HG02943 (cell line): ENCODE measurements around the gene FAM180A.
"Not testable (repeated sequence)": the region's sequence is repeated elsewhere in the genome, so short reads cannot be mapped to it uniquely, and the experiment has no call there.

Experiments used
- ATAC-seq: cut with Tn5 transposase; IDR thresholded peaks from one replicate; pipeline ENCODE4 v1.9.1; 2021; ENCODE audit warnings: mild to moderate bottlenecking, low read depth, moderate library complexity; ENCODE audit not compliant: unreplicated experiment

FAM180A gene

GRCh38 chr7:135748770-135749169, at the start of gene FAM180A:
FAM180A (minus strand) TSS chr7:135748813; CDS start chr7:135748580, 233 bp downstream.
- ATAC-seq: no peak

GRCh38 chr7:135798095-135798494, 49.5 kb upstream of the FAM180A start:
- no peak for ATAC-seq

GRCh38 chr7:135795846-135796570, 47.4 kb upstream of the FAM180A start:
- ATAC-seq: no peak

GRCh38 chr7:135793841-135794240, 45.2 kb upstream of the FAM180A start:
- ATAC-seq: no peak

DNA sequence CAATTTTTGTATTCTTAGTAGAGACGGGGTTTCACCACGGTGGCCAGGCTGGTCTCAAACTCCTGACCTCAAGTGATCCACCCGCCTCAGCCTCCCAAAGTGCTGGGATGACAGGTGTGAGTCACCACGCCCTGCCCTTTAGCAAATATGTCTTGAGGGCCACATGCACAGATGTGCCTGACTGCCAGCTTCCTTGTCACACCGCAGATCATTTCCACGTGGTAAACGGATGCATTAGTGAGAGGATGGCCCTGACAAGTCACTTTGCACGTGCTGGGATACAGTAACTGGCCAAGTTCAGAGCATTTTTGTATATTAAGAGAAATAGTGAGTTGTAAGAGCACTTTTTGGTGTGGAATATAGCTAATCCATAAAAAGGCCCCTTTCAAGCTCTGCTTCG, 44.3 kb upstream of the FAM180A start:
- ATAC-seq: no peak

GRCh38 chr7:135792363-135792668, 43.7 kb upstream of the FAM180A start:
- no peak for ATAC-seq

DNA sequence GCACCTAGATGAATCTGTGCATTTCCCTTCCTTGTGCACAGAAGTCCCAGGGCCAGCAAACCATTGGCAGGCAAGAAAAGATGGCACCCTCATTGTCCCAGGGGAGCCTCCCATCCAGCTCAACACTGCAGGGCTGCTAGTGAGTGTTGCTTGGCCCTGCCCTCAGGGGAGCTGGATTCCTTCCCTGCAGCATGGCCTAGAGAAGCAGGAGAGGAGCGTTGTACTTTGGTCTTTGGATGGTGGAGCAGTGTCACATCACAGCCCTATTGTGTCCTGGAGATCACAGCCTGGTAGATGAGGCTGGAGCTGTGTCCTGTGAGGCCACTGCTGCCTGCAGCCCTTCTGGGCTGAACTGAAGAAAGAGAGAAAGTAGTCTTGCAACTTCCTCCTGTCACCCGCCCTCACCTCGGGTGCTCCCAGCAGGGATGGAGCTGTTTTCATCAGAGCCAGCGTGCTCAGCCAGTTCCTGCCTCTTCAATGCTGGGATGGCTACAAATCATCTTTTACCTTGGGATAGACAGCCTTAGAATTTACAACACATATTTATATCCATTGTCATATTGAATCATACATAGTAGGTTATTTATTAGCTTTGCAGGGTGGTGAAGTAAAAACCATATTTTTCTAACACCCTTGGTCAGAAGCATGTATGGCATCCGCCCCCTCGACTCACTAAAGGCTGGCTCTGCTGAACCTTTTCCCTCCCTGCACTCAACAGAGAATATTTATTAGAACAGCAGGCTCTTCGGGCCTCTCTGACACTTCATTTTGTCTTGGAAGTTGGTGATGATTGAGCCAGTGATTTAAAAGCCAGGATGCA, 43.1 kb upstream of the FAM180A start:
- no peak for ATAC-seq

- no peak for ATAC-seq
These were observed 41.9 kb upstream of the FAM180A start for GRCh38 chr7:135790371-135790977.

DNA sequence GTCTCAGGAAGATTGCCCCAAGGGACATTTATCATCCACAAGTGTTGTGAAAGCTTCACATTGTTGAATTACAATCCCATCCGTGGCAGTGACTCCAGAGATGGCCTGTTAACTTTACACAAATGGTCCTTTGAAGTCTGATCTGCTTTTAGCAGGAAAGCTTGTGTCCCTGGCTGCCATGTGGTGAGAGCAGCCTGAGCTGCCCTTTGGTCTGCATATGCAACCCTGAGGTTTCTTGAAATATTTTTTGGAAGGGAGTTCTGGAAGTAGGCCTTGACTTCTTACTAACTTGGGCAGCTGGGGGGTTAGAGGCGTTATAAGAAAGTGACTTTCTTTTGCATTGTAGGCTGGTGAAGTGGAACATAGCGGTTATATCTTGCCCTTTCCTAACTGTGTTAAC, 41.3 kb upstream of the FAM180A start:
- no peak for ATAC-seq

- ATAC-seq: no peak
These were observed 40.8 kb upstream of the FAM180A start for GRCh38 chr7:135789431-135789830.

- no peak for ATAC-seq
These were observed 38.3 kb upstream of the FAM180A start for GRCh38 chr7:135786911-135787310.

- no peak for ATAC-seq
These were observed 36.5 kb upstream of the FAM180A start for GRCh38 chr7:135785065-135785464.

DNA sequence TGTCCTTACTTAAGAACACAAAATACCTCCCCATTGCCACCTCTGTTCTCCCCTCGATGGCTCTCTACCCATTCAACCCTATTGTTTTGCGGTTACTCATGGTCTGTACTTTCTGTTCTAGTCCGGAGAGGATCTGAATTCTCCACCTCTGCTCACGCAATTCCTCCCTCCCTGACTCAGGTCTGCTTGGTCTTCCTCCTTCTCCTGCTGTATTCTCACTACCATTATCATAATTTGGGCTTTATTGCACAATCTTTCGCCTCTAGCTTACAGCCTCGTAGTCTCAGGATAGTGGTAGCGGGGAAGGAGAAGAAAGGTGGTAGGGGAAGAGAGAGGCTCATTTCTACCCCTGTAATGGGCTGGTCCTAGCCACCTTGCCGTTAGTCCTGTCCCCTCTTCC, 35.4 kb upstream of the FAM180A start:
- no peak for ATAC-seq

DNA sequence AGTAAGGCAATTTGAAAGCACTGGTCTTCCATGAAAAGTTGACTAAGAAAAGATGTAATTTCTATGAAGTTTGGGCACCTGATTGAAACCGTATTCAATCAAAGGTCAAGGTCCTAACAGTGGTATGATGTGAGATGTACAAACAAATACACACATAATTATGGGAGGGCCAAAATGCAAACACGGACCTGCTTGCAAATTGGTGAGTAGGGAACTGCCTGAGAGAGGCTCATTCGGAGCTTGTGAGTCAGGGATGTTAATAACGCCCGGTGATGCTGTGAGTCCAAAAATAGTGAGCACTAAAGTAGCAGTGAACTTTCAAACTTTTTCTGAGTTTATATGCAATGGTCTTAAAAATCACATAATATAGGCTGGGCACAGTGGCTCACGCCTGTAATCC, 34.2 kb upstream of the FAM180A start:
- ATAC-seq: no peak

DNA sequence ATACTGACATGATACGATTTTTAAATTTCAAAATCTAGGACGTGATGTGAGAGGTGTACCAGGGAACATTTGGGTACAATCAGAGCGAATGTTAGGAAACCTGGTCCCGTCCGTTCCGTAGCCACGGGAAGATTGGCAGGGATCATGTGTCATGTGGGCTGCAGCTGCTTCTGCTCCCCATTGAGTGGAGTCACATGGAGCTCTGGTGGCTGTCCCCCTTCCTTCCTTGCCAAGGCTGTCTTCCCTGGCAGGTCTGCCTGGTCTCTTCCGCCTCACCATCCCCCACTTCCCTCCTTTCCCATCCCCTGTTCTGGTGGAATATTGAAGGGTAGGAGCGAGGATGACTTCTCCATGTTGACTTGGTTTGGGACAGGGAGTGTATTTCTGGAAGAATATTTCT, 33.8 kb upstream of the FAM180A start:
- ATAC-seq: no peak

DNA sequence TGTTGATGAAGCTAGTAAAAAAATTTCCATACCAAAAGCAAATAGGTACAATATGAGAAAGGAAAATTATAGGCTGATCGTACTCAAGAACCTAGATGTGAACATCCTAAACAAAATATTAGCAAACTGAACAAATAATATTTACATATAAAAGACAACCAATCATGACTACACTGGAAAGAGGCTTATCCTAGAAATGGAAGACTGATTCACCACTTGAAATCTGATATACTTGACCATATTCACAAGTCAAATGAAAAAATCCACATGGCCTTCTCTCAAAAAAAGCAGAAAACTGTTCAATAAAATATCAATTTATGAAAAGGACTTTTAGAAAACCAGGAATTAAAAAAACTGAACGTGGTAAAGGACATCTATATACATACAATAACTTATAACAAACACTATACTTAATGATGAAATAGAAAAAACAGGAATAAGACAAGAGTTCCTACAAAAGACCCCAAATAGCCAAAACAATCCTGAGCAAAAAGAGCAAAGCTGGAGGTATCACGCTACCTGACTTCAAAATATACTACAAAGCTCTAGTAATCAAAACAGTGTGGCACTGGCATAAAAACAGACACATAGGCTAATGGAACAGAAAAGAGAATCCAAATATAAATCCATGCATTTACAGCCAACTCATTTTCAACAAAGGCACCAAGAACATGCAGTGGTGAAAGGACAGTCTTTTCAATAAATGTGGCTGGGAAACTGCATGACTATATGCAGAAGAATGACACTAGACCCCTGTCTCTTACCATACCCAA, 29.2 kb upstream of the FAM180A start:
- ATAC-seq: no peak

GRCh38 chr7:135775915-135776314, 27.3 kb upstream of the FAM180A start:
- not testable (repeated sequence) for ATAC-seq

DNA sequence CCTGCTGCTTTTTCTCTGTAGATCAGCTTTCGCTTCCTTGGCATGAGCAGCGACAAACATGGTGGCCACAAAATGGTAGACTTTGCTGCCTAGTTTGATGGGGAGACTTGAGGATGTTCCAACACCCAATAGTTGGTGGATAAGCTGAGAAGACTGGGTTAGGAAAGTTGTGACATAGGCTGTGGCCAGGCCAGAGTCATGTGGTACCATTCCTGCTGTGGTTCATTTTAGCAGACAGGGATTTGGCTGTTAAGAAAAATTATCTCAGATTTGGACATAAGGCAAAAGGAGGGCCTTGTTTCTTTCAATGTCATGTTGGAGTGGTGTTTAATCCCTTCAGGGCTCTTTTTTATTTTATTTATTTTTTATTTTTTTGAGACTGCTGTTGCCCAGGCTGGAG, 26.6 kb upstream of the FAM180A start:
- no peak for ATAC-seq

DNA sequence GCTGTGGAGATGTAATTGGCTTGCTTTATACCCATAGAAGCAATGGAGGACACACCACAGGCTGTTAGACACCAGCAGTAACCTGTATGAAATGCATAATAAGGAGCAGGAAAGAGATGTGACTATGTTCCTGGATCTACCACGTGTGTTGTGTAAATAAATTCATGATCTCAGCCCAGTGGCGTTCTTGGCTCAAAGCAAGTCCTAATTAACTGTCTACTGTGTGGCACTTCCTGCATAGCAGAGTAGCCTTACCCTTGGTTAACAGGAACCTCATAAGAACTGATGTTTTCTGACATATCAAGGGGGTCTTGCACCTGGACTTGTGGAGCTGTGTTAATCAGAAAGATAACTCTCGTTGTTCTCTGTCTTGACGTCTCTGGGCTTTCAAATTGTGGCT, 25.7 kb upstream of the FAM180A start:
- no peak for ATAC-seq

DNA sequence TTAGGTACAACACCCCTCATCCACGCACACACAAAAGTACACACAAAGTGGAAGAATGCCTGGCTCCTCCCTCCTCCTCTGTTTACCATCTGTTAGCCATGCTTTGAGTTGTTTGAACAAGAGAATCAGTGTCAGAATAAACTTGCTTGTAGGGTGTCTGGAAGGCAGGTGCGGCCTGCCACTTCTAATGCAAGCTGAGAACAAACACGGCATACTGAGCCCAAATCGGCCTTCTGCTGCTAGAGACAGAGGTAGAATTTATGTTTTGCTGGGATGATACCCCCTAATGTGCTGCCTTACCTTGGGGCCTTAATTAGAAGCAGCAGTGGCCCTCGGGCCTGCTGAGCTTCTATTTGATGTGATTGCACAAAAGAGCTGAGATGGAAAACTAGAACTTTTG, 24.9 kb upstream of the FAM180A start:
- ATAC-seq: no peak

DNA sequence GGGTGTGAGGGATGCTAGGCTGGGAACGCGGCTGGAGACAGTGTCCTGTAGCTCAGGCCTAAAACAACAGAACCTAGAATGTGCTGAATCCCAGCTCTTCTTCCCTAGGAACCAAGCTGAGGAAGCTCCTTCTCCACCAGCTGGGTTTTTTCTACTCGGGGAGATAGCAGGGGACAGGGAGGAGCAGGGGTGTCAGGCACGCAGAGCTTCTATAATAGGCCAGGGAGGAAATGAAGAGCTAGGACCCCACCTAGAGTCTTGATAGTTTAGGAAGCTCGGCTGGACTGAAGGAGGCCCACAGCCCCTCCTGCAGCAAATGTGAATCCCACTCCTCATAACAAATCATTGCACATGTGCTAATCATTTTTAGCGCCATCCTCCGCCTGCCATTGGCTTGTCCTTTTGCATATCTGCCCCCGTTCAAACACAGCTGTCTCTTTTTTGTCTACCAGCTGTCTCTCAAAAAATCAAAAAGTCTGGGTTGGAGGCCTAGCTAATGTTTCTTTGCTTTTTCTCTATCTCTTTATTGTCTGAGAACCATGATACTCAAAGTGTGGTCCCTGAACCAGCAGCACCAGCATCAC, 24.1 kb upstream of the FAM180A start:
- no peak for ATAC-seq
